ENCODE data around the gene CREBRF. TPM values are rescaled to one million over a fixed set of nuclear protein-coding genes. Genes with fewer than 3 reads are reported as not detected.

CREBRF gene
- total and polyA plus RNA-seq, 2 donors (not counting 3 experiments of a cell fraction or from before 2014, with no cell fraction given), result 2.7 to 8.8 TPM

GRCh38 chr5:173033923-173034322 is 22.2 kb upstream of the CREBRF start:
- H4K20me1 ChIP-seq (replicated peaks; ENCODE audit: control insufficient read depth, extremely low read depth, insufficient read depth, low read length), result no peaks in the 10 kb centered on the region
- dilution Hi-C loops (cut with MboI; ENCODE audit: extremely low pct_ligation_motif_present, low sequenced_read_pairs), result no loop called here
- FAIRE-seq (no peak), DNase-seq (ENCODE audit: low read depth, low spot score) (no peak)
- no peaks in the 10 kb centered on the region for H3K9me1 ChIP-seq (replicated peaks; ENCODE audit: control insufficient read depth, extremely low read depth, insufficient read depth, low read length)
- BruUV-seq (replicated peaks), result no TSS peak
- peaks cover 3% of the 10 kb centered on the region for H3K79me2 ChIP-seq (ENCODE audit: control insufficient read depth, insufficient read depth, low read length)
- no peak overlapping the region for H3K4me2 ChIP-seq (ENCODE audit: insufficient read depth, low read length)
- peaks cover 0 to 4% of the 10 kb centered on the region in 2 experiments for H3K36me3 ChIP-seq (ENCODE audit: control insufficient read depth in 2 of 2, extremely low read depth in 1 of 2, insufficient read depth in 2 of 2, low read length in 2 of 2)
- H3K9me3 ChIP-seq (replicated peaks; ENCODE audit: control insufficient read depth, insufficient read depth, low read length), result no peaks in the 10 kb centered on the region
- ChIA-PET POLR2A (no interaction called here), CTCF (interaction anchor here (0.7 to 2.6 kb wide), 2 partner anchors 12 to 50 kb away, joined by 3 to 9 read pairs; no protein-coding TSS in a partner anchor)
- peaks cover 26% of the 10 kb centered on the region for H3K4me1 ChIP-seq (ENCODE audit: control insufficient read depth, extremely low read depth, insufficient read depth, low read length)
- no peak overlapping the region for H2AFZ ChIP-seq (ENCODE audit: low read depth, low read length)
- TF ChIP-seq GATA2 (IDR thresholded peaks at IDR 0.05; ENCODE audit: insufficient read depth, insufficient read length, low read depth, low read length), result no peak
- TF ChIP-seq MAX (IDR thresholded peaks at IDR 0.05; ENCODE audit: insufficient read depth, insufficient read length), result no peak
- no peak for TF ChIP-seq POLR2A (IDR thresholded peaks at IDR 0.05; ENCODE audit: low read depth, low read length)
- no peaks in the 10 kb centered on the region for H3K27me3 ChIP-seq (ENCODE audit: control insufficient read depth in 2 of 2, insufficient read depth in 2 of 2, low read length in 2 of 2)
- intact Hi-C loops (cut with micrococcal nuclease), result no loop called here
- no peak overlapping the region for H3K9ac ChIP-seq (replicated peaks; ENCODE audit: extremely low read depth, insufficient read depth, low read length)
- H3K27ac ChIP-seq (ENCODE audit: insufficient read depth, low read depth, low read length), result no peak overlapping the region
- H3K4me3 ChIP-seq (replicated peaks in 1 of 3; ENCODE audit: insufficient read depth in 1 of 3, low read depth in 1 of 3, low read length in 3 of 3), result no peak overlapping the region

DNA sequence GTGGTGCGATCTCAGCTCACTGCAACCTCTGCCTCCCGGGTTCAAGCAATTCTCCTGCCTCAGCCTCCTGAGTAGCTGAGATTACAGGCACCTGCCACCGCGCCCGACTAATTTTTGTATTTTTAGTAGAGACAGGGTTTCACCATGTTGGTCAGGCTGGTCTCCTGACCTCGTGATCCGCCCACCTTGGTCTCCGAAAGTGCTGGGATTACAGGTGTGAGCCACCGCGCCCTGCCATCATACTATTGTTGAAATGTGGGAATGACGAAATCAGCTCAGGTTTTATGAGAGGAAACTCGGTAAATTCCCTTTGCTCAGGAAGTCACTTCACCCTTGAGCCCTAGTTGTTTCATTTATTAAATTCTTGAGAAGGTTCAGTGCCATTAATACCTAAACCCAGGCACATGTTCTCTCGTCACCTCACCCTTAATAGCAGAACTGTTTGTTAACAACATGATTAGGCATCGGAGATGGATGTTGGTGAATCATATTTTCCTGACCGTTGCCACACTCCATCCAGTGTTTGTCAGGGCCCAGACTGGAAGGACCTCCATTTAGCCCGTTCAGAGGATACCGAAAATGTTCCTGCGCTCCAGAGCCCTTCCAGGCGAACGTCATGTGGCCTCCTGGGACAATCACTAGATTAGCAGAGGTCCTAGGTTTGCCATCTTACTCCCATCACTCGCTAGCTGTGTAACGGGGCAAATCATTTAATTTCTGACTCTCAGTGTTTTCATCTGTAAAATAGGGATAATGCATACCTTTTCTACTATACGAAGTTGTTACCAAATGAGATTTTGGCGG is 20.0 kb upstream of the CREBRF start:
- Histone ChIP-seq H2AFZ (ENCODE audit: low read depth, low read length) (no peak overlapping the region), H3K9me3 (replicated peaks; ENCODE audit: control insufficient read depth, insufficient read depth, low read length) (no peaks in the 10 kb centered on the region), H4K20me1 (replicated peaks; ENCODE audit: control insufficient read depth, extremely low read depth, insufficient read depth, low read length) (no peaks in the 10 kb centered on the region), H3K4me3 (replicated peaks in 1 of 3; ENCODE audit: insufficient read depth in 1 of 3, low read depth in 1 of 3, low read length in 3 of 3) (no peak overlapping the region), H3K79me2 (ENCODE audit: control insufficient read depth, insufficient read depth, low read length) (peaks cover 1% of the 10 kb centered on the region), H3K36me3 (ENCODE audit: control insufficient read depth in 2 of 2, extremely low read depth in 1 of 2, insufficient read depth in 2 of 2, low read length in 2 of 2) (peaks cover 0 to 4% of the 10 kb centered on the region in 2 experiments), H3K27ac (ENCODE audit: insufficient read depth, low read depth, low read length) (peak overlapping the region; percentile 36), H3K4me1 (ENCODE audit: control insufficient read depth, extremely low read depth, insufficient read depth, low read length) (peaks cover 14% of the 10 kb centered on the region), H3K4me2 (ENCODE audit: insufficient read depth, low read length) (peak overlapping the region; percentile 45), H3K9me1 (replicated peaks; ENCODE audit: control insufficient read depth, extremely low read depth, insufficient read depth, low read length) (no peaks in the 10 kb centered on the region), H3K9ac (replicated peaks; ENCODE audit: extremely low read depth, insufficient read depth, low read length) (no peak overlapping the region), H3K27me3 (ENCODE audit: control insufficient read depth in 2 of 2, insufficient read depth in 2 of 2, low read length in 2 of 2) (no peaks in the 10 kb centered on the region)
- TF ChIP-seq JUN (IDR thresholded peaks at IDR 0.05; ENCODE audit: borderline replicate concordance, insufficient read depth, insufficient read length, low read depth) (no peak), CTCF (IDR thresholded peaks at IDR 0.05; ENCODE audit: extremely low read depth in 1 of 2, insufficient read depth in 1 of 2, low read depth in 1 of 2, low read length in 2 of 2) (no peak), GATA2 (IDR thresholded peaks at IDR 0.05; ENCODE audit: insufficient read depth, insufficient read length, low read depth, low read length) (no peak), MYC (IDR thresholded peaks at IDR 0.05; ENCODE audit: low read depth, low read length) (no peak), MAX (IDR thresholded peaks at IDR 0.05; ENCODE audit: insufficient read depth, insufficient read length) (no peak), POLR2A (IDR thresholded peaks at IDR 0.05; ENCODE audit: low read depth, low read length) (no peak), EZH2 (IDR thresholded peaks at IDR 0.05; ENCODE audit: borderline replicate concordance, low read depth, low read length, severe bottlenecking) (no peak), FOS (IDR thresholded peaks at IDR 0.05; ENCODE audit: borderline replicate concordance, insufficient read depth, low read length) (no peak), POLR2AphosphoS5 (IDR thresholded peaks at IDR 0.05; ENCODE audit: insufficient read depth, low read depth, low read length) (no peak)
- ChIA-PET CTCF (interaction anchor here (0.9 to 2.6 kb wide), 9 partner anchors 10 to 339 kb away, joined by 3 to 10 read pairs (median 3); partner anchors contain the start of gene ATP6V0E1), POLR2A (no interaction called here)
- DNase-seq (ENCODE audit: low read depth, low spot score) (peak; percentile 36), FAIRE-seq (no peak)
- no TSS peak for BruUV-seq (replicated peaks)
- intact Hi-C loops (cut with micrococcal nuclease) (no loop called here), dilution Hi-C loops (cut with MboI; ENCODE audit: extremely low pct_ligation_motif_present, low sequenced_read_pairs) (no loop called here)
